H1 (cell line): ENCODE measurements around the gene NFIC. TPM values are rescaled to one million over a fixed set of nuclear protein-coding genes. Genes with fewer than 3 reads are reported as not detected.
A peak's percentile ranks its signal among the peaks of the same experiment; 100 is the strongest.

Source experiments
- CTCF ChIA-PET: fragments of 300-600 bp; sonication (Branson Sonifier 250); formaldehyde crosslinking; loops from one replicate; lab custom pipeline; 2021; ENCODE audit not compliant: partially characterized antibody; lab: Charles Lee
- POLR2A ChIA-PET: fragments of 300-600 bp; sonication (Branson Sonifier 250); formaldehyde crosslinking; loops from one replicate; lab custom pipeline; 2021; ENCODE audit warnings: inconsistent platforms; ENCODE audit not compliant: partially characterized antibody; lab: Charles Lee
- DNase-seq, 2 experiments: peaks; one replicate each; pipeline versions ENCODE4 v3.0.0 to v3.0.0-alpha.2; 2010 to 2022; ENCODE audit warnings: low spot score in 2 of 2, low read depth in 1 of 2, mixed read lengths in 1 of 2
- FAIRE-seq: peaks from 2 replicates; lab custom pipeline; 2011; peaks lifted over from hg19 to GRCh38; lab: Jason Lieb, UNC
- H2AFZ ChIP-seq: 2 replicates; pipeline ENCODE4 v1.8.1; 2012; ENCODE audit warnings: low read length, inconsistent platforms
- H2AK5ac ChIP-seq: 2 replicates; pipeline ENCODE4 v1.6.1; 2013; ENCODE audit warnings: low read depth, low read length
- H2BK120ac ChIP-seq: replicated peaks from 2 replicates; pipeline ENCODE3; 2013; ENCODE audit warnings: low read depth, low read length, inconsistent platforms
- H2BK12ac ChIP-seq: 2 replicates; pipeline ENCODE4 v1.6.1; 2013; ENCODE audit warnings: low read depth, low read length
- H2BK15ac ChIP-seq: 2 replicates; pipeline ENCODE4 v1.6.1; 2013; ENCODE audit warnings: low read length
- H2BK20ac ChIP-seq: 2 replicates; pipeline ENCODE4 v1.6.1; 2013; ENCODE audit warnings: low read length
- H2BK5ac ChIP-seq: 2 replicates; pipeline ENCODE4 v1.6.1; 2013; ENCODE audit warnings: low read depth, low read length
- H3K14ac ChIP-seq: 2 replicates; pipeline ENCODE4 v1.6.1; 2013; ENCODE audit warnings: inconsistent platforms; ENCODE audit not compliant: insufficient read length
- H3K18ac ChIP-seq: 2 replicates; pipeline ENCODE4 v1.6.1; 2013; ENCODE audit warnings: low read length; ENCODE audit errors: extremely low read depth
- H3K23ac ChIP-seq: 2 replicates; pipeline ENCODE4 v1.6.1; 2013; ENCODE audit warnings: inconsistent platforms; ENCODE audit not compliant: insufficient read length
- H3K23me2 ChIP-seq: 2 replicates; pipeline ENCODE4 v1.6.1; 2013; ENCODE audit warnings: low read depth, low read length
- H3K27ac ChIP-seq: 2 replicates; pipeline ENCODE4 v1.6.1; 2011; ENCODE audit warnings: low read depth, low read length, inconsistent platforms
- H3K27me3 ChIP-seq, 4 experiments: replicated peaks in 1 of 4; 1 replicate in 1 of 4; 2 replicates in 3 of 4; pipeline versions ENCODE4 v1.6.1 to v1.8.1; 2011 to 2013; ENCODE audit warnings: low read length in 3 of 4, mild to moderate bottlenecking in 3 of 4, inconsistent platforms in 2 of 4, mixed read lengths in 2 of 4, moderate library complexity in 1 of 4; ENCODE audit not compliant: control insufficient read depth in 3 of 4, insufficient read depth in 3 of 4; ENCODE audit errors: extremely low read depth in 1 of 4
- H3K36me3 ChIP-seq, 4 experiments: 2 replicates each; pipeline versions ENCODE4 v1.6.1 to v1.8.1; 2011 to 2013; ENCODE audit warnings: mild to moderate bottlenecking in 4 of 4, low read length in 3 of 4, moderate library complexity in 2 of 4, control low read depth in 1 of 4, inconsistent platforms in 1 of 4; ENCODE audit not compliant: insufficient read depth in 4 of 4, control insufficient read depth in 2 of 4
- H3K4ac ChIP-seq: replicated peaks from 2 replicates; pipeline ENCODE3; 2013; ENCODE audit warnings: low read length, low read depth, mixed read lengths, inconsistent platforms; ENCODE audit not compliant: insufficient read length
- H3K4me1 ChIP-seq, 4 experiments: replicated peaks in 1 of 4; 1 replicate in 1 of 4; 2 replicates in 3 of 4; pipeline versions ENCODE4 v1.6.1 to v1.8.1; 2011 to 2013; ENCODE audit warnings: low read length in 3 of 4, inconsistent platforms in 2 of 4, mixed read lengths in 1 of 4; ENCODE audit not compliant: insufficient read depth in 4 of 4, control insufficient read depth in 3 of 4
- H3K4me2 ChIP-seq, 2 experiments: 2 replicates each; pipeline versions ENCODE4 v1.6.1 to v1.8.1; 2011 to 2013; ENCODE audit warnings: low read depth in 2 of 2, low read length in 2 of 2, control low read depth in 1 of 2, inconsistent platforms in 1 of 2, mild to moderate bottlenecking in 1 of 2; ENCODE audit not compliant: insufficient read depth in 1 of 2
- H3K4me3 ChIP-seq, 4 experiments: fragments of 200-600, 300-600 bp in 1 of 4; sonication (generic), shearing (Covaris generic), sonication (Bioruptor Twin) in 1 of 4; 2 replicates each; pipeline versions ENCODE4 v1.5.1 to v1.8.1; 2011 to 2016; ENCODE audit warnings: low read length in 4 of 4, low read depth in 3 of 4, control low read depth in 2 of 4, inconsistent platforms in 2 of 4, mild to moderate bottlenecking in 2 of 4, mixed read lengths in 1 of 4, moderate library complexity in 1 of 4; ENCODE audit not compliant: insufficient read depth in 2 of 4; ENCODE audit errors: extremely low read depth in 1 of 4
- H3K56ac ChIP-seq: replicated peaks from 2 replicates; pipeline ENCODE3; 2013; ENCODE audit warnings: low read depth, mild to moderate bottlenecking, mixed read lengths, low read length, inconsistent platforms; ENCODE audit not compliant: insufficient read length
- H3K79me1 ChIP-seq: 2 replicates; pipeline ENCODE4 v1.6.1; 2013; ENCODE audit warnings: low read depth, low read length, control low read depth
- H3K79me2 ChIP-seq, 2 experiments: 2 replicates each; pipeline versions ENCODE4 v1.6.1 to v1.8.1; 2012 to 2013; ENCODE audit warnings: low read length in 2 of 2, mild to moderate bottlenecking in 2 of 2, inconsistent platforms in 1 of 2; ENCODE audit not compliant: insufficient read depth in 2 of 2, control insufficient read depth in 1 of 2
- H3K9ac ChIP-seq, 4 experiments: replicated peaks in 1 of 4; 1 replicate in 1 of 4; 2 replicates in 3 of 4; pipeline versions ENCODE4 v1.6.1 to v1.8.1; 2011 to 2013; ENCODE audit warnings: low read depth in 3 of 4, low read length in 3 of 4, control low read depth in 2 of 4, mild to moderate bottlenecking in 2 of 4, moderate library complexity in 2 of 4, inconsistent platforms in 1 of 4; ENCODE audit errors: extremely low read depth in 1 of 4
- H3K9me3 ChIP-seq, 2 experiments: 2 replicates each; pipeline versions ENCODE4 v1.6.1 to v1.8.1; 2012 to 2013; ENCODE audit warnings: mild to moderate bottlenecking in 2 of 2, moderate library complexity in 2 of 2, control low read depth in 1 of 2, inconsistent platforms in 1 of 2, low read depth in 1 of 2, low read length in 1 of 2, mixed read lengths in 1 of 2; ENCODE audit not compliant: insufficient read depth in 2 of 2
- H4K20me1 ChIP-seq, 2 experiments: replicated peaks in 1 of 2; 2 replicates each; pipeline versions ENCODE3 to v1.8.1; 2011 to 2013; ENCODE audit warnings: inconsistent platforms in 2 of 2, low read length in 2 of 2, mild to moderate bottlenecking in 1 of 2; ENCODE audit not compliant: insufficient read depth in 2 of 2, control insufficient read depth in 1 of 2
- H4K5ac ChIP-seq: 2 replicates; pipeline ENCODE4 v1.6.1; 2013; ENCODE audit warnings: low read length, low read depth, mixed read lengths, inconsistent platforms; ENCODE audit not compliant: insufficient read length
- H4K8ac ChIP-seq: 2 replicates; pipeline ENCODE4 v1.8.0; 2013; ENCODE audit warnings: mild to moderate bottlenecking, moderate library complexity, low read length, inconsistent platforms; ENCODE audit not compliant: insufficient read depth; ENCODE audit errors: extremely low read depth
- H4K91ac ChIP-seq: replicated peaks from 2 replicates; pipeline ENCODE3; 2013; ENCODE audit warnings: low read length, mixed read lengths, inconsistent platforms; ENCODE audit not compliant: insufficient read length
- BACH1 ChIP-seq: IDR thresholded peaks from 2 replicates; pipeline ENCODE4 v1.6.1; 2012; ENCODE audit warnings: low read length, improper control_type of control experiment
- WGBS, 2 experiments: shearing (Covaris generic) in 1 of 2; methylation state at CpG; one replicate each; pipeline versions ENCODE4 v1.1.6 to v1.1.7; 2013 to 2015; ENCODE audit warnings: low lambda C conversion rate in 2 of 2, mixed read lengths in 2 of 2, inconsistent platforms in 1 of 2, low coverage in 1 of 2, missing lambda C conversion rate in 1 of 2; ENCODE audit not compliant: insufficient replicate concordance in 2 of 2, insufficient coverage in 1 of 2, insufficient read length in 1 of 2; ENCODE audit errors: extremely low coverage in 1 of 2, missing lambda C conversion rate in 1 of 2; 5-methylcytosine and 5-hydroxymethylcytosine counted together
- polyA plus RNA-seq, 7 experiments: library from polyadenylated mRNA; depleted of rRNA in 3 of 7; stranded (reverse) in 5 of 7; unstranded in 2 of 7; fragments of >200 nt in 5 of 7; fragments of 200-250 nt in 2 of 7; gene quantifications; 1 replicate in 5 of 7; 2 replicates in 1 of 7; 4 replicates in 1 of 7; pipeline versions ENCODE4 v1.2.1 to v1.2.3, GENCODE V29; 2011 to 2013; ENCODE audit warnings: missing spikeins in 2 of 7, mixed read lengths in 2 of 7
- total RNA-seq: library from RNA; stranded (reverse); fragmentation: NEBNext Ultra II Directional; extraction: Animal tissue kit (Norgen Biotek cat#: 25700); gene quantifications from 2 replicates; pipeline ENCODE4 v1.2.1, GENCODE V29; 2021

Gene NFIC
- total and polyA plus RNA-seq, 2 of the 8 experiments (the other 6 are each of a cell fraction or from before 2014, with no cell fraction given): 0.56 to 3.2 TPM

GRCh38 chr19:3459965-3460582 is 93.7 kb downstream of the NFIC start:
- no peak overlapping the region for H3K27ac ChIP-seq
- 71% methylated on average over 15 of the region's 15 CpGs; no CpG with 5 or more reads in 1 of the 2 experiments for WGBS, 2 experiments

More at GRCh38 chr19:3459965-3460582, 93.7 kb downstream of the NFIC start:
- Histone ChIP-seq H2BK20ac (no peak overlapping the region), H3K18ac (no peak overlapping the region), H4K20me1 (peaks cover 3 to 10% of the 10 kb centered on the region in 2 experiments), H3K4me2 (peak overlapping the region in 1 of 2 experiments; percentile 72; a peak in 1 of 4 replicates), H3K14ac (no peak overlapping the region), H2BK5ac (no peak overlapping the region), H3K27me3 (peaks cover 26 to 62% (median 51%) of the 10 kb centered on the region in 4 experiments), H3K79me1 (no peaks in the 10 kb centered on the region), H3K23me2 (peaks cover 9% of the 10 kb centered on the region; the same call in 1 of the 2 replicates), H2BK15ac (no peak overlapping the region), H3K36me3 (no peaks in the 10 kb centered on the region; a peak in 1 of 8 replicates), H3K79me2 (no peaks in the 10 kb centered on the region), H2AFZ (no peak overlapping the region), H3K4me1 (peaks cover 0 to 24% (median 12%) of the 10 kb centered on the region in 4 experiments; a peak in 6 of 7 replicates), H3K9me3 (no peaks in the 10 kb centered on the region), H2BK120ac (no peak overlapping the region), H4K5ac (no peak overlapping the region), H3K4me3 (no peak overlapping the region), H4K8ac (no peak overlapping the region), H3K4ac (no peak overlapping the region), H4K91ac (no peak overlapping the region), H3K56ac (no peak overlapping the region), H2BK12ac (no peak overlapping the region), H3K9ac (no peak overlapping the region), H3K23ac (no peak overlapping the region), H2AK5ac (no peak overlapping the region; the same call in 1 of the 2 replicates)
- CTCF ChIA-PET: interaction anchor here (0.6 to 3.3 kb wide), 7 partner anchors 10 to 155 kb away, joined by 3 to 16 read pairs (median 3); no protein-coding TSS in a partner anchor
- POLR2A ChIA-PET: interaction anchor here (0.6 to 1.8 kb wide), 4 partner anchors 14 to 42 kb away, joined by 3 to 6 read pairs (median 5); no protein-coding TSS in a partner anchor
- FAIRE-seq: no peak
- DNase-seq: no peak
- TF ChIP-seq BACH1: no peak
